ENCODE data around the gene CCDC24.

The CCDC24 gene

GRCh38 chr1:44037154-44037553, 45.8 kb downstream of the CCDC24 start:
- DNase-seq (ENCODE audit: low read depth, low spot score), result no peak
- H3K4me3 ChIP-seq (ENCODE audit: low read depth, low read length), result no peak overlapping the region
- in situ Hi-C loops (cut with HindIII; ENCODE audit: low sequenced_read_pairs), result no loop called here
- no peak for TF ChIP-seq CTCF (IDR thresholded peaks at IDR 0.05; ENCODE audit: low read depth, low read length)

GRCh38 chr1:44038876-44039657, 47.7 kb downstream of the CCDC24 start:
- in situ Hi-C loops (cut with HindIII; ENCODE audit: low sequenced_read_pairs), result no loop called here

GRCh38 chr1:44040418-44040817, 49.0 kb downstream of the CCDC24 start:
- in situ Hi-C loops (cut with HindIII; ENCODE audit: low sequenced_read_pairs), result no loop called here
- no peak for DNase-seq (ENCODE audit: low read depth, low spot score)
- no peak overlapping the region for H3K4me3 ChIP-seq (ENCODE audit: low read depth, low read length)
- no peak for TF ChIP-seq CTCF (IDR thresholded peaks at IDR 0.05; ENCODE audit: low read depth, low read length)

More at GRCh38 chr1:44038876-44039657, 47.7 kb downstream of the CCDC24 start:
- H3K4me3 ChIP-seq (ENCODE audit: low read depth, low read length), result no peak overlapping the region
- TF ChIP-seq CTCF (IDR thresholded peaks at IDR 0.05; ENCODE audit: low read depth, low read length), result no peak
- DNase-seq (ENCODE audit: low read depth, low spot score), result no peak

GRCh38 chr1:44040846-44041245, 49.4 kb downstream of the CCDC24 start:
- no peak for DNase-seq (ENCODE audit: low read depth, low spot score)
- in situ Hi-C loops (cut with HindIII; ENCODE audit: low sequenced_read_pairs), result no loop called here
- no peak for TF ChIP-seq CTCF (IDR thresholded peaks at IDR 0.05; ENCODE audit: low read depth, low read length)
- H3K4me3 ChIP-seq (ENCODE audit: low read depth, low read length), result no peak overlapping the region

GRCh38 chr1:44043176-44044070, 52.0 kb downstream of the CCDC24 start:
- no peak for DNase-seq (ENCODE audit: low read depth, low spot score)
- in situ Hi-C loops (cut with HindIII; ENCODE audit: low sequenced_read_pairs), result no loop called here
- no peak overlapping the region for H3K4me3 ChIP-seq (ENCODE audit: low read depth, low read length)
- TF ChIP-seq CTCF (IDR thresholded peaks at IDR 0.05; ENCODE audit: low read depth, low read length), result no peak

GRCh38 chr1:44044071-44044801, 52.8 kb downstream of the CCDC24 start:
- no peak for TF ChIP-seq CTCF (IDR thresholded peaks at IDR 0.05; ENCODE audit: low read depth, low read length)
- H3K4me3 ChIP-seq (ENCODE audit: low read depth, low read length), result no peak overlapping the region
- in situ Hi-C loops (cut with HindIII; ENCODE audit: low sequenced_read_pairs), result no loop called here
- DNase-seq (ENCODE audit: low read depth, low spot score), result no peak
